IMR-90 (cell line): ENCODE data around the gene SF3A1. TPM values are rescaled to one million over a fixed set of nuclear protein-coding genes. Genes with fewer than 3 reads are reported as not detected.

ENCODE experiments used
- ATAC-seq: fragments of 200-7000 bp; cut with Tn5 transposase; 2 replicates; pipeline ENCODE4 v1.9.1; 2020; ENCODE audit warnings: low read depth, mild to moderate bottlenecking, moderate library complexity
- BruUV-seq: library from RNA; stranded (reverse); fragments of 400-500 nt; replicated peaks from 2 replicates; lab custom pipeline; 2021; lab: Mats Ljungman, UMichigan
- CTCF ChIA-PET: fragments of 300-600 bp; formaldehyde crosslinking; extraction: SDS; loops from one replicate; lab custom pipeline; 2021; ENCODE audit warnings: antibody characterized with exemption; lab: Yijun Ruan, JAX
- POLR2A ChIA-PET: fragments of 300-600 bp; sonication (Branson Sonifier 250); formaldehyde crosslinking; loops from one replicate; lab custom pipeline; 2022; ENCODE audit warnings: antibody characterized with exemption; ENCODE audit not compliant: unreplicated experiment; lab: Charles Lee
- DNase-seq: peaks from one replicate; pipeline ENCODE4 v3.0.0; 2013
- H2AFZ ChIP-seq: replicated peaks from 2 replicates; pipeline ENCODE3; 2013; ENCODE audit warnings: low read length, mild to moderate bottlenecking; ENCODE audit not compliant: poor library complexity
- H2AK5ac ChIP-seq: 2 replicates; pipeline ENCODE4 v1.6.1; 2013; ENCODE audit warnings: low read depth, low read length, inconsistent platforms
- H2AK9ac ChIP-seq: replicated peaks from 2 replicates; pipeline ENCODE3; 2013; ENCODE audit warnings: mild to moderate bottlenecking, low read depth, low read length, moderate library complexity; ENCODE audit not compliant: poor library complexity
- H2BK120ac ChIP-seq: 2 replicates; pipeline ENCODE4 v1.6.1; 2013; ENCODE audit warnings: low read depth, low read length, inconsistent platforms
- H2BK15ac ChIP-seq: 3 replicates; pipeline ENCODE4 v1.6.1; 2013; ENCODE audit warnings: low read depth, low read length, inconsistent platforms
- H2BK20ac ChIP-seq: 2 replicates; pipeline ENCODE4 v1.6.1; 2013; ENCODE audit warnings: low read depth, mild to moderate bottlenecking, inconsistent platforms, low read length, moderate library complexity
- H2BK5ac ChIP-seq: 2 replicates; pipeline ENCODE4 v1.6.1; 2013; ENCODE audit warnings: mild to moderate bottlenecking, low read depth, low read length, inconsistent platforms; ENCODE audit not compliant: poor library complexity, severe bottlenecking
- H3K14ac ChIP-seq: replicated peaks from 2 replicates; pipeline ENCODE4 v1.6.1; 2013; ENCODE audit warnings: low read depth, low read length, inconsistent platforms
- H3K18ac ChIP-seq: 2 replicates; pipeline ENCODE4 v1.6.1; 2013; ENCODE audit warnings: low read depth, low read length, control low read depth
- H3K23ac ChIP-seq: 2 replicates; pipeline ENCODE4 v1.6.1; 2013; ENCODE audit warnings: low read depth, low read length, inconsistent platforms
- H3K27ac ChIP-seq: 2 replicates; pipeline ENCODE4 v1.5.1; 2013; ENCODE audit warnings: mild to moderate bottlenecking, control low read depth, low read length; ENCODE audit not compliant: insufficient read depth
- H3K27me3 ChIP-seq: 2 replicates; pipeline ENCODE4 v1.6.1; 2013; ENCODE audit warnings: low read length; ENCODE audit not compliant: control insufficient read depth, insufficient read depth
- H3K36me3 ChIP-seq: 2 replicates; pipeline ENCODE4 v1.6.1; 2013; ENCODE audit warnings: low read length, mixed read lengths; ENCODE audit not compliant: control insufficient read depth, insufficient read depth
- H3K4ac ChIP-seq: 2 replicates; pipeline ENCODE4 v1.6.1; 2013; ENCODE audit warnings: low read depth, low read length, inconsistent platforms
- H3K4me1 ChIP-seq: 2 replicates; pipeline ENCODE4 v1.6.1; 2013; ENCODE audit warnings: low read length, mixed read lengths; ENCODE audit not compliant: control insufficient read depth, insufficient read depth
- H3K4me2 ChIP-seq: 2 replicates; pipeline ENCODE4 v1.6.1; 2013; ENCODE audit warnings: low read depth, mild to moderate bottlenecking, control low read depth, low read length, moderate library complexity
- H3K4me3 ChIP-seq: 2 replicates; pipeline ENCODE4 v1.5.1; 2013; ENCODE audit warnings: low read depth, mild to moderate bottlenecking, control low read depth, low read length, moderate library complexity; ENCODE audit not compliant: insufficient read depth
- H3K56ac ChIP-seq: 2 replicates; pipeline ENCODE4 v1.6.1; 2013; ENCODE audit warnings: low read length, inconsistent platforms; ENCODE audit not compliant: insufficient read depth; ENCODE audit errors: extremely low read depth
- H3K79me1 ChIP-seq, 2 experiments: 2 replicates each; pipeline ENCODE4 v1.6.1; 2013; ENCODE audit warnings: low read length in 2 of 2, inconsistent platforms in 1 of 2, low read depth in 1 of 2
- H3K9ac ChIP-seq: 2 replicates; pipeline ENCODE4 v1.6.1; 2013; ENCODE audit warnings: low read depth, low read length, control low read depth
- H3K9me1 ChIP-seq: 2 replicates; pipeline ENCODE4 v1.6.1; 2013; ENCODE audit warnings: low read length, inconsistent platforms; ENCODE audit not compliant: insufficient read depth
- H3K9me3 ChIP-seq: 2 replicates; pipeline ENCODE4 v1.6.1; 2013; ENCODE audit warnings: low read length; ENCODE audit not compliant: control insufficient read depth, insufficient read depth
- H4K20me1 ChIP-seq: 2 replicates; pipeline ENCODE4 v1.6.1; 2013; ENCODE audit warnings: low read length, inconsistent platforms; ENCODE audit not compliant: insufficient read depth
- H4K5ac ChIP-seq: 2 replicates; pipeline ENCODE4 v1.6.1; 2013; ENCODE audit warnings: mild to moderate bottlenecking, low read depth, low read length, control low read depth
- H4K8ac ChIP-seq, 2 experiments: 2 replicates each; pipeline ENCODE4 v1.6.1; 2013; ENCODE audit warnings: low read depth in 2 of 2, low read length in 2 of 2, control low read depth in 1 of 2, inconsistent platforms in 1 of 2
- H4K91ac ChIP-seq: 2 replicates; pipeline ENCODE4 v1.6.1; 2013; ENCODE audit warnings: low read depth, low read length, inconsistent platforms; ENCODE audit not compliant: insufficient read depth
- BHLHE40 ChIP-seq: fragments of 150-350 bp; IDR thresholded peaks from 2 replicates; pipeline ENCODE4 v1.6.1; 2016; ENCODE audit warnings: mild to moderate bottlenecking, low read depth, low read length
- CEBPB ChIP-seq: IDR thresholded peaks from 2 replicates; pipeline ENCODE4 v1.6.1; 2012; ENCODE audit warnings: low read depth, low read length, improper control_type of control experiment
- FOS ChIP-seq: fragments of 150-350 bp; IDR thresholded peaks from 2 replicates; pipeline ENCODE4 v1.6.1; 2016; ENCODE audit warnings: low read depth, low read length
- MAFK ChIP-seq: IDR thresholded peaks from 2 replicates; pipeline ENCODE4 v1.6.1; 2012; ENCODE audit warnings: low read depth, low read length, improper control_type of control experiment
- NFE2L2 ChIP-seq: fragments of 150-350 bp; IDR thresholded peaks from 2 replicates; pipeline ENCODE4 v1.6.1; 2016; ENCODE audit warnings: low read depth, mild to moderate bottlenecking, low read length
- RCOR1 ChIP-seq: IDR thresholded peaks from 2 replicates; pipeline ENCODE4 v1.6.1; 2012; ENCODE audit warnings: mild to moderate bottlenecking, low read length, improper control_type of control experiment; ENCODE audit not compliant: insufficient replicate concordance
- RFX5 ChIP-seq: IDR thresholded peaks from 2 replicates; pipeline ENCODE4 v1.8.0; 2012; ENCODE audit warnings: low read depth, mild to moderate bottlenecking, low read length, moderate library complexity
- WGBS, 2 experiments: methylation state at CpG; one replicate each; pipeline versions ENCODE4 v1.1.5 to v1.1.7; 2013; ENCODE audit warnings: missing lambda C conversion rate in 2 of 2; ENCODE audit not compliant: insufficient read length in 1 of 2; ENCODE audit errors: extremely low coverage in 2 of 2; 5-methylcytosine and 5-hydroxymethylcytosine counted together
- dilution Hi-C: fragments of 300-500 bp; cut with HindIII; formaldehyde crosslinking; loops from one replicate; pipeline ENCODE4 v1.14.3; 2018; ENCODE audit warnings: low sequenced_read_pairs; ENCODE audit not compliant: unreplicated experiment
- in situ Hi-C: fragments of 300-500 bp; cut with MboI; formaldehyde crosslinking; loops from 3 replicates; pipeline ENCODE4 v1.14.3; 2019; ENCODE audit warnings: low sequenced_read_pairs, inconsistent platforms, mixed read lengths
- intact Hi-C: fragments of 100-400 bp; cut with micrococcal nuclease; formaldehyde crosslinking; loops from 2 replicates; pipeline ENCODE4 v1.10.0; 2022
- polyA plus RNA-seq, 3 experiments: library from polyadenylated mRNA; depleted of rRNA; stranded (reverse); fragments of >200 nt; gene quantifications; 2 replicates each; pipeline ENCODE4 v1.2.3, GENCODE V29; 2012; ENCODE audit warnings: low replicate concordance in 1 of 3
- total RNA-seq: library from RNA; depleted of rRNA; stranded (reverse); fragments of >200 nt; gene quantifications from 2 replicates; pipeline ENCODE4 v1.2.3, GENCODE V29; 2012

Gene SF3A1
- total and polyA plus RNA-seq, 2 of the 4 experiments (the other 2 are of a cell fraction) = 36.9 to 67.2 TPM

DNA sequence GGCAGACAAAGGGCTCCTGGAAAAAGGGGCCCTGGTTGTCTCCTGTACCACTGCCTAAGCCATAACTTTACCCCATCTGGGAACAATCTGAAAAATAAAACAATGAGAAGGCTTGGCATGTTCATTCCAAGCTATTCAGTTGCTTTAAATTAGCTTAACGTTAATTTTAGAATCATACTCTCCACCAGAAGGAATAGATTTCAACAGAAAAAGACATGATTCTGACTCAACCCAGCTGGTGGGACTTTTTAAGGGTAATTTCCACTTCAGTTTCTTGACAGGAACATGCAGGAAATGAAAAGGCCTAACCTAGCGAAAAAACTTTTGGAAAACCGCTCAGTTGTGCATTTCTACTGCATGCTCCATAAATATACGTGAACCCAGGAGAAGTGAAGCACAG lies 7.9 kb downstream of the SF3A1 start:
- H3K23ac ChIP-seq = no peak overlapping the region
- no peak overlapping the region for H3K18ac ChIP-seq
- H4K5ac ChIP-seq = no peak overlapping the region
- no peaks in the 10 kb centered on the region for H3K9me1 ChIP-seq
- no peak overlapping the region for H3K14ac ChIP-seq
- no peaks in the 10 kb centered on the region for H3K27me3 ChIP-seq
- H4K20me1 ChIP-seq = peaks cover 33% of the 10 kb centered on the region
- WGBS, 2 experiments = 74% methylated on average over 3 of the region's 4 CpGs; no CpG with 5 or more reads in 1 of the 2 experiments
- no peak overlapping the region for H3K4ac ChIP-seq
- POLR2A ChIA-PET = no interaction called here
- no peak overlapping the region; the same call in 1 of the 2 replicates for H3K27ac ChIP-seq
- CTCF ChIA-PET = no interaction called here
- no peak overlapping the region for H2BK15ac ChIP-seq
- H3K36me3 ChIP-seq = peaks cover 67% of the 10 kb centered on the region
- H2BK20ac ChIP-seq = no peak overlapping the region
- no peak overlapping the region for H3K9ac ChIP-seq
- no peak overlapping the region for H2AK5ac ChIP-seq
- no peak overlapping the region for H4K8ac ChIP-seq
- H3K4me3 ChIP-seq = no peak overlapping the region
- no peak overlapping the region for H4K91ac ChIP-seq
- H2BK5ac ChIP-seq = no peak overlapping the region
- intact Hi-C loops (no loop called here), dilution Hi-C loops (no loop called here), in situ Hi-C loops (no loop called here)
- 0 out of 2 replicates have a peak, but pooled peaks cover 2% of the 10 kb centered on the region for H3K4me1 ChIP-seq
- no peak overlapping the region for H3K56ac ChIP-seq
- ATAC-seq = no peak
- H2AK9ac ChIP-seq = no peak overlapping the region
- DNase-seq = no peak
- BruUV-seq = no TSS peak
- no peak overlapping the region for H2AFZ ChIP-seq
- peaks cover 31 to 70% of the 10 kb centered on the region in 2 experiments for H3K79me1 ChIP-seq
- H2BK120ac ChIP-seq = no peak overlapping the region
- H3K9me3 ChIP-seq = no peaks in the 10 kb centered on the region
- TF ChIP-seq MAFK = no peak
- TF ChIP-seq FOS = no peak
- no peak for TF ChIP-seq CEBPB
- TF ChIP-seq BHLHE40 = no peak
- TF ChIP-seq NFE2L2 = no peak
- TF ChIP-seq RCOR1 = no peak
- no peak for TF ChIP-seq RFX5
- no peak overlapping the region; the same call in 1 of the 2 replicates for H3K4me2 ChIP-seq
